Measurements from ENCODE around the gene HNRNPAB.
A peak's percentile ranks its signal among the peaks of the same experiment; 100 is the strongest.

The HNRNPAB gene

GRCh38 chr5:178234750-178235587, 30.6 kb downstream of the HNRNPAB start:
- TF ChIP-seq PATZ1 (CRISPR knock-in tag; IDR thresholded peaks at IDR 0.05; ENCODE audit: borderline replicate concordance) (no peak), ISL1 (CRISPR knock-in tag; IDR thresholded peaks at IDR 0.05) (no peak), ZNF70 (CRISPR knock-in tag; IDR thresholded peaks at IDR 0.05) (no peak), PPARA (CRISPR knock-in tag; IDR thresholded peaks at IDR 0.05; ENCODE audit: borderline replicate concordance) (no peak), ZFP30 (CRISPR knock-in tag; IDR thresholded peaks at IDR 0.05) (no peak), TCF4 (CRISPR knock-in tag; IDR thresholded peaks at IDR 0.05; ENCODE audit: borderline replicate concordance) (no peak), ZFP3 (CRISPR knock-in tag; IDR thresholded peaks at IDR 0.05) (no peak), ESRRG (CRISPR knock-in tag; IDR thresholded peaks at IDR 0.05) (no peak), ZNF8 (CRISPR knock-in tag; IDR thresholded peaks at IDR 0.05) (no peak)
- peak; percentile 54 for ATAC-seq

- TF ChIP-seq TCF4 (CRISPR knock-in tag; IDR thresholded peaks at IDR 0.05; ENCODE audit: borderline replicate concordance) (no peak), ZC3H10 (CRISPR knock-in tag; IDR thresholded peaks at IDR 0.05) (no peak), SNAI2 (CRISPR knock-in tag; IDR thresholded peaks at IDR 0.05) (no peak), POU6F1 (CRISPR knock-in tag; IDR thresholded peaks at IDR 0.05; ENCODE audit: borderline replicate concordance, low read depth) (no peak), ZFP30 (CRISPR knock-in tag; IDR thresholded peaks at IDR 0.05) (no peak), CSRNP3 (CRISPR knock-in tag; IDR thresholded peaks at IDR 0.05) (no peak), OSR1 (CRISPR knock-in tag; IDR thresholded peaks at IDR 0.05) (no peak), TSHZ2 (CRISPR knock-in tag; IDR thresholded peaks at IDR 0.05) (no peak)
- no peak for ATAC-seq
Measured at GRCh38 chr5:178235588-178235974, 31.2 kb downstream of the HNRNPAB start.

- no peak for TF ChIP-seq POU6F1 (CRISPR knock-in tag; IDR thresholded peaks at IDR 0.05; ENCODE audit: borderline replicate concordance, low read depth)
- no peak for ATAC-seq
Measured at GRCh38 chr5:178236126-178236525, 31.8 kb downstream of the HNRNPAB start.

- no peak for ATAC-seq
- no peak for TF ChIP-seq ZC3H10 (CRISPR knock-in tag; IDR thresholded peaks at IDR 0.05)
- TF ChIP-seq ZNF8 (CRISPR knock-in tag; IDR thresholded peaks at IDR 0.05): no peak
- TF ChIP-seq TCF4 (CRISPR knock-in tag; IDR thresholded peaks at IDR 0.05; ENCODE audit: borderline replicate concordance): no peak
- TF ChIP-seq ZNF70 (CRISPR knock-in tag; IDR thresholded peaks at IDR 0.05): no peak
- TF ChIP-seq CSRNP3 (CRISPR knock-in tag; IDR thresholded peaks at IDR 0.05): no peak
- TF ChIP-seq CSDC2 (CRISPR knock-in tag; IDR thresholded peaks at IDR 0.05): no peak
- TF ChIP-seq TSHZ2 (CRISPR knock-in tag; IDR thresholded peaks at IDR 0.05): no peak
- TF ChIP-seq ZFP30 (CRISPR knock-in tag; IDR thresholded peaks at IDR 0.05): no peak
- no peak for TF ChIP-seq ZFP3 (CRISPR knock-in tag; IDR thresholded peaks at IDR 0.05)
- TF ChIP-seq POU6F1 (CRISPR knock-in tag; IDR thresholded peaks at IDR 0.05; ENCODE audit: borderline replicate concordance, low read depth): no peak
- no peak for TF ChIP-seq ISL1 (CRISPR knock-in tag; IDR thresholded peaks at IDR 0.05)
Measured at GRCh38 chr5:178236679-178237078, 32.3 kb downstream of the HNRNPAB start.
